DOHH2 (cell line): ENCODE measurements around the gene KNSTRN.

Experiments used
- H3F3A ChIP-seq: fragments of 200-600 bp; sonication (generic), shearing (Covaris generic); 2 replicates; pipeline ENCODE4 v1.6.0; 2016; ENCODE audit warnings: antibody characterized with exemption, mild to moderate bottlenecking; ENCODE audit not compliant: control insufficient read depth, insufficient read depth
- H3K27ac ChIP-seq: fragments of 200-600 bp; sonication (generic); 2 replicates; pipeline ENCODE4 v1.5.1; 2014; ENCODE audit warnings: low read depth, mild to moderate bottlenecking, low read length, moderate library complexity
- H3K27me3 ChIP-seq: fragments of 200-600 bp; sonication (generic); 2 replicates; pipeline ENCODE4 v1.6.1; 2014; ENCODE audit warnings: mild to moderate bottlenecking, low read length, mixed read lengths; ENCODE audit not compliant: control insufficient read depth
- H3K36me3 ChIP-seq: fragments of 200-600 bp; sonication (generic); 2 replicates; pipeline ENCODE4 v1.6.1; 2014; ENCODE audit warnings: mild to moderate bottlenecking, low read length, moderate library complexity, mixed read lengths; ENCODE audit not compliant: control insufficient read depth
- H3K4me1 ChIP-seq: fragments of 200-600 bp; sonication (generic); 2 replicates; pipeline ENCODE4 v1.6.1; 2014; ENCODE audit warnings: mild to moderate bottlenecking, low read length, mixed read lengths; ENCODE audit not compliant: control insufficient read depth
- H3K4me2 ChIP-seq: fragments of 200-600 bp; sonication (generic); 2 replicates; pipeline ENCODE4 v1.6.0; 2014; ENCODE audit warnings: mild to moderate bottlenecking, low read length, moderate library complexity
- H3K4me3 ChIP-seq: fragments of 200-600 bp; sonication (generic); 2 replicates; pipeline ENCODE4 v1.5.1; 2014; ENCODE audit warnings: mild to moderate bottlenecking, low read length, mixed read lengths
- H3K79me2 ChIP-seq: fragments of 200-600 bp; sonication (generic); 2 replicates; pipeline ENCODE4 v1.6.1; 2014; ENCODE audit warnings: mild to moderate bottlenecking, low read length, mixed read lengths; ENCODE audit not compliant: control insufficient read depth
- H3K9me2 ChIP-seq: fragments of 200-600 bp; sonication (generic); replicated peaks from 2 replicates; pipeline ENCODE4 v1.6.1; 2014; ENCODE audit warnings: mild to moderate bottlenecking, low read length, mixed read lengths; ENCODE audit not compliant: control insufficient read depth
- H3K9me3 ChIP-seq: fragments of 200-600 bp; sonication (generic); 2 replicates; pipeline ENCODE4 v1.6.1; 2014; ENCODE audit warnings: antibody characterized with exemption, low read length, mixed read lengths; ENCODE audit not compliant: control insufficient read depth, insufficient read depth
- H4K20me1 ChIP-seq: fragments of 200-600 bp; sonication (generic); 2 replicates; pipeline ENCODE4 v1.6.0; 2014; ENCODE audit warnings: low read depth, mild to moderate bottlenecking, antibody characterized with exemption, low read length, moderate library complexity; ENCODE audit not compliant: control insufficient read depth, insufficient read depth
- CTCF ChIP-seq: fragments of 200-600 bp; sonication (generic); IDR thresholded peaks from one replicate; pipeline ENCODE4 v1.5.1; 2014; ENCODE audit warnings: antibody characterized with exemption, mild to moderate bottlenecking, low read depth, low read length; ENCODE audit not compliant: poor library complexity, severe bottlenecking
- EZH2phosphoT487 ChIP-seq: fragments of 200-600 bp; sonication (generic); IDR thresholded peaks from 2 replicates; pipeline ENCODE4 v1.6.1; 2017; ENCODE audit warnings: borderline replicate concordance, mild to moderate bottlenecking, antibody characterized with exemption, low read length, moderate library complexity, mixed read lengths

Gene KNSTRN

DNA sequence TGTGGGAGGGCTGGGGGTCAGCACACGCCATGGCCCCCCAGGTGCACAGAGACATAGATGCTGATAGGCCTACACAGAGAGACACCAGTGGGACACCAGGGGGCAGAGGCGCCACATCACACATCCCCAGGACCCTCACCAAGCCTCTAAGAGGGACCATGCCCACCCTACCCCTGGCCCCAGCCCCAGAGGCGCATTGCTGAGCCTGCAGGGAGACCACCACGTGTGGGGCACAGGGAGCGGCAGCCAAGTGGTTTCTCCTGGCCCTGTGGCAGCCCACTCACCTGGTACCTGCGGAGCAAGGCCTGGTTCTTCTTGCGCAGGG lies 42.9 kb upstream of the KNSTRN start:
- Histone ChIP-seq H4K20me1 (no peaks in the 10 kb centered on the region), H3F3A (no peaks in the 10 kb centered on the region), H3K4me2 (no peak overlapping the region), H3K27ac (no peak overlapping the region), H3K4me3 (no peak overlapping the region), H3K36me3 (no peaks in the 10 kb centered on the region), H3K79me2 (no peaks in the 10 kb centered on the region), H3K27me3 (no peaks in the 10 kb centered on the region), H3K4me1 (peaks cover 13% of the 10 kb centered on the region), H3K9me3 (no peaks in the 10 kb centered on the region), H3K9me2 (no peaks in the 10 kb centered on the region)
- no peak for TF ChIP-seq CTCF
- TF ChIP-seq EZH2phosphoT487: no peak

- Histone ChIP-seq H3K36me3 (no peaks in the 10 kb centered on the region), H3K9me3 (no peaks in the 10 kb centered on the region), H3K79me2 (no peaks in the 10 kb centered on the region), H4K20me1 (no peaks in the 10 kb centered on the region), H3K27me3 (no peaks in the 10 kb centered on the region), H3K4me3 (no peak overlapping the region), H3K9me2 (no peaks in the 10 kb centered on the region), H3F3A (no peaks in the 10 kb centered on the region), H3K4me1 (peaks cover 10% of the 10 kb centered on the region), H3K27ac (no peak overlapping the region), H3K4me2 (no peak overlapping the region)
- no peak for TF ChIP-seq CTCF
- no peak for TF ChIP-seq EZH2phosphoT487
Measured at GRCh38 chr15:40340038-40340739, 42.3 kb upstream of the KNSTRN start.

- no peaks in the 10 kb centered on the region for H3K9me3 ChIP-seq
- H3F3A ChIP-seq: no peaks in the 10 kb centered on the region
- H3K79me2 ChIP-seq: no peaks in the 10 kb centered on the region
- H3K4me1 ChIP-seq: peaks cover 10% of the 10 kb centered on the region
- H3K36me3 ChIP-seq: no peaks in the 10 kb centered on the region
- H4K20me1 ChIP-seq: no peaks in the 10 kb centered on the region
- no peak within 1 kb of the TSS for H3K4me3 ChIP-seq
- no peak within 1 kb of the TSS for H3K4me2 ChIP-seq
- H3K27me3 ChIP-seq: no peaks in the 10 kb centered on the region
- TF ChIP-seq EZH2phosphoT487: no peak
- no peak for TF ChIP-seq CTCF
- H3K27ac ChIP-seq: no peak within 1 kb of the TSS
- H3K9me2 ChIP-seq: no peaks in the 10 kb centered on the region
Measured at GRCh38 chr15:40340740-40341400, 41.7 kb upstream of the KNSTRN start, which contains the start of gene CCDC9B. TSS of gene CCDC9B (minus strand) at chr15:40340939. CDS start at chr15:40340819, 120 bp downstream.
